WTC11 (cell line): Measurements from ENCODE around the gene POMT1. TPM values are rescaled to one million over a fixed set of nuclear protein-coding genes. Genes with fewer than 3 reads are reported as not detected.
A peak's percentile ranks its signal among the peaks of the same experiment; 100 is the strongest.
"Not testable (repeated sequence)": the region's sequence is repeated elsewhere in the genome, so short reads cannot be mapped to it uniquely, and the experiment has no call there.

Experiments
- ATAC-seq: fragments of 200-7000 bp; cut with Tn5 transposase; 2 replicates; pipeline ENCODE4 v1.10.0; 2021; ENCODE audit warnings: mild to moderate bottlenecking, moderate library complexity
- CTCF ChIA-PET: fragments of 300-600 bp; sonication (Branson Sonifier 250); formaldehyde crosslinking; loops from one replicate; lab custom pipeline; 2021; ENCODE audit warnings: antibody characterized with exemption; lab: Charles Lee
- POLR2A ChIA-PET: fragments of 350-600 bp; sonication (Branson Sonifier 250); formaldehyde crosslinking; loops from one replicate; lab custom pipeline; 2021; ENCODE audit warnings: antibody characterized with exemption; lab: Charles Lee
- DNase-seq: peaks from one replicate; pipeline ENCODE4 v3.0.0; 2021; ENCODE audit warnings: low spot score
- H3K27ac Mint-ChIP-seq: 2 replicates; pipeline ENCODE4 v1.8.0; 2021; ENCODE audit warnings: mixed read lengths
- H3K27me3 Mint-ChIP-seq: 2 replicates; pipeline ENCODE4 v1.8.0; 2021; ENCODE audit warnings: low read depth, mild to moderate bottlenecking, moderate library complexity, mixed read lengths
- H3K36me3 Mint-ChIP-seq: 2 replicates; pipeline ENCODE4 v1.8.0; 2021; ENCODE audit warnings: mixed read lengths
- H3K4me1 Mint-ChIP-seq: 2 replicates; pipeline ENCODE4 v1.8.0; 2022; ENCODE audit warnings: mixed read lengths
- H3K4me3 Mint-ChIP-seq: 2 replicates; pipeline ENCODE4 v1.8.0; 2021; ENCODE audit warnings: mild to moderate bottlenecking, moderate library complexity, mixed read lengths
- H3K9me3 Mint-ChIP-seq: 2 replicates; pipeline ENCODE4 v1.8.0; 2021; ENCODE audit warnings: mixed read lengths
- ATF3 ChIP-seq: sonication (generic); formaldehyde crosslinking; conservative IDR thresholded peaks from 2 replicates; pipeline ENCODE4 v1.8.1; 2022; ENCODE audit warnings: mild to moderate bottlenecking, missing genetic modification reagents
- E2F5 ChIP-seq: sonication (generic); formaldehyde crosslinking; IDR thresholded peaks from 2 replicates; pipeline ENCODE4 v1.8.1; 2022; ENCODE audit warnings: mild to moderate bottlenecking, moderate library complexity, missing genetic modification reagents
- ESRRA ChIP-seq: sonication (generic); formaldehyde crosslinking; IDR thresholded peaks from 2 replicates; pipeline ENCODE4 v1.8.1; 2022; ENCODE audit warnings: mild to moderate bottlenecking, missing genetic modification reagents, borderline replicate concordance
- ETV6 ChIP-seq: sonication (generic); formaldehyde crosslinking; IDR thresholded peaks from 2 replicates; pipeline ENCODE4 v1.8.1; 2022; ENCODE audit warnings: mild to moderate bottlenecking, missing genetic modification reagents
- KAT7 ChIP-seq: sonication (generic); formaldehyde crosslinking; IDR thresholded peaks from 2 replicates; pipeline ENCODE4 v1.8.1; 2023; ENCODE audit warnings: missing genetic modification reagents, mild to moderate bottlenecking, borderline replicate concordance
- MLX ChIP-seq: sonication (generic); formaldehyde crosslinking; IDR thresholded peaks from 2 replicates; pipeline ENCODE4 v1.8.1; 2023; ENCODE audit warnings: mild to moderate bottlenecking, missing genetic modification reagents, moderate library complexity
- NFYB ChIP-seq: sonication (generic); formaldehyde crosslinking; conservative IDR thresholded peaks from 2 replicates; pipeline ENCODE4 v1.8.0; 2022; ENCODE audit warnings: low read depth, missing genetic modification reagents
- NR1H2 ChIP-seq: sonication (generic); formaldehyde crosslinking; IDR thresholded peaks from 2 replicates; pipeline ENCODE4 v1.9.0; 2021; ENCODE audit warnings: mild to moderate bottlenecking, moderate library complexity, missing genetic modification reagents
- OVOL2 ChIP-seq: fragments of 250-450 bp; sonication (Bioruptor Pico); IDR thresholded peaks from 2 replicates; pipeline ENCODE4 v1.9.0; 2021; ENCODE audit warnings: mild to moderate bottlenecking, borderline replicate concordance
- PRRX2 ChIP-seq: fragments of 250-450 bp; sonication (Bioruptor Pico); IDR thresholded peaks from 2 replicates; pipeline ENCODE4 v1.8.0; 2021; ENCODE audit warnings: mild to moderate bottlenecking
- SOX15 ChIP-seq: fragments of 250-450 bp; sonication (Bioruptor Pico); IDR thresholded peaks from 2 replicates; pipeline ENCODE4 v1.9.0; 2021; ENCODE audit warnings: mild to moderate bottlenecking
- SP1 ChIP-seq: sonication (generic); formaldehyde crosslinking; conservative IDR thresholded peaks from 2 replicates; pipeline ENCODE4 v1.8.1; 2022; ENCODE audit warnings: missing genetic modification reagents
- STAT6 ChIP-seq: sonication (generic); formaldehyde crosslinking; conservative IDR thresholded peaks from 2 replicates; pipeline ENCODE4 v1.8.1; 2023; ENCODE audit warnings: mild to moderate bottlenecking, low read depth, missing genetic modification reagents, moderate library complexity
- ZBTB21 ChIP-seq: sonication (generic); formaldehyde crosslinking; IDR thresholded peaks from 2 replicates; pipeline ENCODE4 v1.8.1; 2023; ENCODE audit warnings: mild to moderate bottlenecking, missing genetic modification reagents, borderline replicate concordance
- ZNF121 ChIP-seq: sonication (generic); formaldehyde crosslinking; IDR thresholded peaks from 2 replicates; pipeline ENCODE4 v1.8.0; 2023; ENCODE audit warnings: missing genetic modification reagents
- ZNF232 ChIP-seq: sonication (generic); formaldehyde crosslinking; IDR thresholded peaks from 2 replicates; pipeline ENCODE4 v1.8.0; 2022; ENCODE audit warnings: mild to moderate bottlenecking, missing genetic modification reagents
- ZNF317 ChIP-seq: sonication (generic); formaldehyde crosslinking; IDR thresholded peaks from 2 replicates; pipeline ENCODE4 v1.8.1; 2023; ENCODE audit warnings: low read depth, mild to moderate bottlenecking, moderate library complexity, missing genetic modification reagents, borderline replicate concordance
- ZNF396 ChIP-seq: fragments of 250-450 bp; sonication (Bioruptor Pico); IDR thresholded peaks from 2 replicates; pipeline ENCODE4 v1.8.0; 2021; ENCODE audit warnings: mild to moderate bottlenecking, moderate library complexity, borderline replicate concordance
- ZNF416 ChIP-seq: fragments of 250-450 bp; sonication (Bioruptor Pico); IDR thresholded peaks from 2 replicates; pipeline ENCODE4 v1.9.0; 2021; ENCODE audit warnings: mild to moderate bottlenecking, inconsistent platforms
- ZNF423 ChIP-seq: fragments of 250-450 bp; sonication (Bioruptor Pico); IDR thresholded peaks from 2 replicates; pipeline ENCODE4 v2.1.2; 2022; ENCODE audit warnings: mild to moderate bottlenecking, moderate library complexity
- total RNA-seq: library from RNA; stranded (reverse); gene quantifications from 3 replicates; pipeline ENCODE4 v1.2.3, GENCODE V29; 2021
- TF ChIP-seq, protein P1 (sequence below): sonication (generic); formaldehyde crosslinking; IDR thresholded peaks from 2 replicates; pipeline ENCODE4 v1.8.1; 2023; ENCODE audit warnings: mild to moderate bottlenecking, missing genetic modification reagents
- TF ChIP-seq, protein P2 (sequence below): sonication (generic); formaldehyde crosslinking; IDR thresholded peaks from 2 replicates; pipeline ENCODE4 v1.8.0; 2023; ENCODE audit warnings: missing genetic modification reagents
- TF ChIP-seq, protein P3 (sequence below): fragments of 200-600 bp; IDR thresholded peaks from 2 replicates; pipeline ENCODE4 v1.8.0; 2022; ENCODE audit warnings: antibody characterized with exemption

POMT1 gene
- total RNA-seq, 1 experiment from 2014 or later = 36.2 TPM

DNA sequence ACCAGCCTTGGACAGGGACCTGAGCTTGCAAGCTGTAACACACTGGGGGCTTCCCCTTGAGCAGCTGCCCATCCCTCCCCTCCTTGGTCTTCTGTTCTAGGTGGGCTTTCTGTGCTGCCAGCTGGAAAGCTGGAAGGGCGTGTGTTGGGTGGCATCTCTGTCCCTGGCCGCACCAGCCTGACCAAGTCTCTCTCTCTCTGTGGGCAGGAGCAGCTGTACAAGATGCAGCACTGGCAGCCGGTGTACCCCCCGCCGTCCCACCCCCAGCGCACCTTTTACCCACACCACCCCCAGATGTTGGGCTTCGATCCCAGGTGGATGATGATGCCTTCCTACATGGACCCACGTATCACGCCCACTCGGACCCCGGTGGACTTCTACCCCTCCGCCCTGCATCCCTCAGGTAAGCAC, 32.1 kb upstream of the POMT1 start (continued):
- TF ChIP-seq ATF3 (no peak), NR1H2 (no peak), PRRX2 (no peak), ZNF317 (CRISPR knock-in tag) (no peak), OVOL2 (CRISPR knock-in tag) (no peak), ZNF416 (CRISPR knock-in tag) (no peak), ETV6 (CRISPR knock-in tag) (no peak), KAT7 (CRISPR knock-in tag) (no peak)

DNA sequence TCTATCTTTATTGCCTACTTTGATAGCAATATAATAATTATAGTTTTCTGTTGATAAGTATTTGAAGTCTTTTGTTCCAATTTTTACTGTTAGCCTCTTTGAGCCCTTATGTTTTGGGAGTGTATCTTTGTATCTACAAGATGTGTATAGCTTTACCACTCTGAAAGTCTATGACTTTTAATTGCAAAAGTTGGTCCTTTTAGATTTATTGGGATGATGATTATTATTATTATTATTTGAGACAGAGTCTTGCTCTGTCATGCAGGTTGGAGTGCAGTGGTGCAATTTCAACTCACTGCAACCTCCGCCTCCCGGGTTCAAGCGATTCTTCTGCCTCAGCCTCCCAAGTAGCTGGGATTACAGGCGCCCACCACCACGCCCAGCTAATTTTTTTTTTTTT, 30.6 kb upstream of the POMT1 start:
- peaks cover 81% of the 10 kb centered on the region for H3K36me3 Mint-ChIP-seq
- H3K4me3 Mint-ChIP-seq, DNase-seq, ATAC-seq, H3K27me3 Mint-ChIP-seq, H3K9me3 Mint-ChIP-seq, H3K27ac Mint-ChIP-seq, H3K4me1 Mint-ChIP-seq, CTCF ChIA-PET: not testable (repeated sequence)
- POLR2A ChIA-PET = interaction anchor here (0.7 kb wide), 1 partner anchor 1237 kb away, joined by 3 read pairs; no protein-coding TSS in a partner anchor

GRCh38 chr9:131473198-131473885, 29.4 kb upstream of the POMT1 start:
- ATAC-seq (no peak), DNase-seq (no peak)
- no peaks in the 10 kb centered on the region; the same call in 1 of the 2 replicates for H3K27me3 Mint-ChIP-seq
- TF ChIP-seq SOX15 (no peak), STAT6 (CRISPR knock-in tag) (no peak), ZNF423 (no peak), ZNF396 (CRISPR knock-in tag) (no peak), ZNF232 (no peak), NFYB (CRISPR knock-in tag) (no peak)
- TF ChIP-seq, protein P1, sequence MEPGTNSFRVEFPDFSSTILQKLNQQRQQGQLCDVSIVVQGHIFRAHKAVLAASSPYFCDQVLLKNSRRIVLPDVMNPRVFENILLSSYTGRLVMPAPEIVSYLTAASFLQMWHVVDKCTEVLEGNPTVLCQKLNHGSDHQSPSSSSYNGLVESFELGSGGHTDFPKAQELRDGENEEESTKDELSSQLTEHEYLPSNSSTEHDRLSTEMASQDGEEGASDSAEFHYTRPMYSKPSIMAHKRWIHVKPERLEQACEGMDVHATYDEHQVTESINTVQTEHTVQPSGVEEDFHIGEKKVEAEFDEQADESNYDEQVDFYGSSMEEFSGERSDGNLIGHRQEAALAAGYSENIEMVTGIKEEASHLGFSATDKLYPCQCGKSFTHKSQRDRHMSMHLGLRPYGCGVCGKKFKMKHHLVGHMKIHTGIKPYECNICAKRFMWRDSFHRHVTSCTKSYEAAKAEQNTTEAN = no peak
- no peak overlapping the region for H3K4me3 Mint-ChIP-seq
- CTCF ChIA-PET = no interaction called here
- H3K9me3 Mint-ChIP-seq = no peaks in the 10 kb centered on the region
- H3K27ac Mint-ChIP-seq = 0 out of 2 replicates have a peak overlapping the region, but pooled peaks have one; percentile 33
- no peaks in the 10 kb centered on the region for H3K4me1 Mint-ChIP-seq
- POLR2A ChIA-PET = no interaction called here
- peaks cover 80% of the 10 kb centered on the region for H3K36me3 Mint-ChIP-seq

- H3K36me3 Mint-ChIP-seq = peaks cover 82% of the 10 kb centered on the region
- no peak overlapping the region for H3K4me3 Mint-ChIP-seq
- H3K27ac Mint-ChIP-seq = 0 out of 2 replicates have a peak overlapping the region, but pooled peaks have one; percentile 33
- ATAC-seq = no peak
- ChIA-PET CTCF (interaction anchor here (1.2 kb wide), 1 partner anchor 107 kb away, joined by 3 read pairs; no protein-coding TSS in a partner anchor), POLR2A (no interaction called here)
- no peaks in the 10 kb centered on the region for H3K4me1 Mint-ChIP-seq
- no peaks in the 10 kb centered on the region; the same call in 1 of the 2 replicates for H3K27me3 Mint-ChIP-seq
- DNase-seq = no peak
- no peaks in the 10 kb centered on the region for H3K9me3 Mint-ChIP-seq
- TF ChIP-seq NFYB (CRISPR knock-in tag) (no peak), ESRRA (CRISPR knock-in tag) (no peak), MLX (CRISPR knock-in tag) (no peak), ZNF121 (CRISPR knock-in tag) (no peak), E2F5 (CRISPR knock-in tag) (no peak), SP1 (CRISPR knock-in tag) (no peak), ZNF416 (CRISPR knock-in tag) (no peak), ZBTB21 (CRISPR knock-in tag) (no peak)
- TF ChIP-seq, protein P2, sequence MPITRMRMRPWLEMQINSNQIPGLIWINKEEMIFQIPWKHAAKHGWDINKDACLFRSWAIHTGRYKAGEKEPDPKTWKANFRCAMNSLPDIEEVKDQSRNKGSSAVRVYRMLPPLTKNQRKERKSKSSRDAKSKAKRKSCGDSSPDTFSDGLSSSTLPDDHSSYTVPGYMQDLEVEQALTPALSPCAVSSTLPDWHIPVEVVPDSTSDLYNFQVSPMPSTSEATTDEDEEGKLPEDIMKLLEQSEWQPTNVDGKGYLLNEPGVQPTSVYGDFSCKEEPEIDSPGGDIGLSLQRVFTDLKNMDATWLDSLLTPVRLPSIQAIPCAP (CRISPR knock-in tag) = no peak
- TF ChIP-seq, protein P3, sequence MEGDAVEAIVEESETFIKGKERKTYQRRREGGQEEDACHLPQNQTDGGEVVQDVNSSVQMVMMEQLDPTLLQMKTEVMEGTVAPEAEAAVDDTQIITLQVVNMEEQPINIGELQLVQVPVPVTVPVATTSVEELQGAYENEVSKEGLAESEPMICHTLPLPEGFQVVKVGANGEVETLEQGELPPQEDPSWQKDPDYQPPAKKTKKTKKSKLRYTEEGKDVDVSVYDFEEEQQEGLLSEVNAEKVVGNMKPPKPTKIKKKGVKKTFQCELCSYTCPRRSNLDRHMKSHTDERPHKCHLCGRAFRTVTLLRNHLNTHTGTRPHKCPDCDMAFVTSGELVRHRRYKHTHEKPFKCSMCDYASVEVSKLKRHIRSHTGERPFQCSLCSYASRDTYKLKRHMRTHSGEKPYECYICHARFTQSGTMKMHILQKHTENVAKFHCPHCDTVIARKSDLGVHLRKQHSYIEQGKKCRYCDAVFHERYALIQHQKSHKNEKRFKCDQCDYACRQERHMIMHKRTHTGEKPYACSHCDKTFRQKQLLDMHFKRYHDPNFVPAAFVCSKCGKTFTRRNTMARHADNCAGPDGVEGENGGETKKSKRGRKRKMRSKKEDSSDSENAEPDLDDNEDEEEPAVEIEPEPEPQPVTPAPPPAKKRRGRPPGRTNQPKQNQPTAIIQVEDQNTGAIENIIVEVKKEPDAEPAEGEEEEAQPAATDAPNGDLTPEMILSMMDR = no peak
These were observed 28.8 kb upstream of the POMT1 start for GRCh38 chr9:131473891-131474290.
